SK-N-SH (cell line): ENCODE results near the gene GDPD2. TPM values are rescaled to one million over a fixed set of nuclear protein-coding genes. Genes with fewer than 3 reads are reported as not detected.
A peak's percentile ranks its signal among the peaks of the same experiment; 100 is the strongest.

Experiments
- CTCF ChIA-PET: fragments of 300-600, 350-600 bp; formaldehyde crosslinking; extraction: SDS; loops from one replicate; lab custom pipeline; 2021; lab: Yijun Ruan, JAX
- POLR2A ChIA-PET: fragments of 350-600 bp; sonication (Branson Sonifier 250); formaldehyde crosslinking; extraction: SDS; loops from one replicate; lab custom pipeline; 2020; ENCODE audit warnings: antibody characterized with exemption, inconsistent platforms; lab: Yijun Ruan, JAX
- DNase-seq: peaks from one replicate; pipeline ENCODE4 v3.0.0; 2012
- H2AFZ ChIP-seq: fragments of 200-600 bp; sonication (generic); 2 replicates; pipeline ENCODE4 v1.8.1; 2016; ENCODE audit warnings: antibody characterized with exemption, mild to moderate bottlenecking, low read depth
- H3F3A ChIP-seq: fragments of 200-600 bp; sonication (generic); replicated peaks from 2 replicates; pipeline ENCODE3; 2016; ENCODE audit warnings: antibody characterized with exemption, mild to moderate bottlenecking; ENCODE audit not compliant: insufficient read depth
- H3K27ac ChIP-seq, 2 experiments: fragments of 200-500 bp in 1 of 2; fragments of 200-600 bp in 1 of 2; sonication (Bioruptor generic) in 1 of 2; sonication (generic), shearing (Covaris generic) in 1 of 2; 2 replicates each; pipeline versions ENCODE4 v1.5.1 to v1.6.1; 2014 to 2016; ENCODE audit warnings: low read depth in 2 of 2, inconsistent platforms in 1 of 2, low read length in 1 of 2, mild to moderate bottlenecking in 1 of 2, mixed read lengths in 1 of 2
- H3K27me3 ChIP-seq: fragments of 200-600 bp; sonication (generic), shearing (Covaris generic); 2 replicates; pipeline ENCODE4 v1.6.1; 2016; ENCODE audit warnings: mixed run types; ENCODE audit not compliant: insufficient read depth
- H3K36me3 ChIP-seq, 2 experiments: fragments of 200-500 bp in 1 of 2; fragments of 200-600 bp in 1 of 2; sonication (Bioruptor generic) in 1 of 2; sonication (generic) in 1 of 2; replicated peaks in 1 of 2; 2 replicates each; pipeline versions ENCODE3 to v1.5.1; 2014 to 2016; ENCODE audit warnings: low read length in 1 of 2, mild to moderate bottlenecking in 1 of 2; ENCODE audit not compliant: insufficient read depth in 2 of 2, control insufficient read depth in 1 of 2
- H3K4me1 ChIP-seq, 2 experiments: fragments of 200-500 bp in 1 of 2; fragments of 200-600 bp in 1 of 2; sonication (Bioruptor generic) in 1 of 2; sonication (generic), shearing (Covaris generic) in 1 of 2; 2 replicates each; pipeline versions ENCODE4 v1.5.1 to v1.6.1; 2014 to 2016; ENCODE audit warnings: low read depth in 1 of 2, low read length in 1 of 2, mixed run types in 1 of 2; ENCODE audit not compliant: insufficient read depth in 2 of 2, control insufficient read depth in 1 of 2
- H3K4me2 ChIP-seq: fragments of 200-600 bp; sonication (generic), shearing (Covaris generic); 2 replicates; pipeline ENCODE4 v1.6.1; 2017; ENCODE audit warnings: mixed run types
- H3K4me3 ChIP-seq, 2 experiments: fragments of 200-500 bp in 1 of 2; fragments of 200-600 bp in 1 of 2; sonication (Bioruptor generic) in 1 of 2; sonication (generic), shearing (Covaris generic) in 1 of 2; 2 replicates each; pipeline versions ENCODE4 v1.5.1 to v1.8.1; 2014 to 2016; ENCODE audit warnings: low read depth in 2 of 2, inconsistent platforms in 1 of 2, low read length in 1 of 2, mild to moderate bottlenecking in 1 of 2, mixed read lengths in 1 of 2, moderate library complexity in 1 of 2
- H3K79me2 ChIP-seq: fragments of 200-600 bp; sonication (generic); 2 replicates; pipeline ENCODE4 v1.8.1; 2017; ENCODE audit warnings: mild to moderate bottlenecking; ENCODE audit not compliant: insufficient read depth
- H3K9ac ChIP-seq: fragments of 200-600 bp; sonication (generic); 2 replicates; pipeline ENCODE4 v1.6.1; 2017; ENCODE audit warnings: mixed run types
- H3K9me2 ChIP-seq: fragments of 200-600 bp; sonication (generic); 2 replicates; pipeline ENCODE4 v1.6.1; 2017; ENCODE audit warnings: mixed run types
- H3K9me3 ChIP-seq: fragments of 200-600 bp; sonication (generic); 2 replicates; pipeline ENCODE4 v1.6.1; 2017; ENCODE audit warnings: mixed run types, mild to moderate bottlenecking, moderate library complexity
- H4K20me1 ChIP-seq: fragments of 200-600 bp; sonication (generic); 2 replicates; pipeline ENCODE4 v1.6.1; 2017; ENCODE audit warnings: mild to moderate bottlenecking, mixed run types; ENCODE audit not compliant: insufficient read depth
- ELF1 ChIP-seq: IDR thresholded peaks from 2 replicates; pipeline ENCODE4 v1.4.0; 2012
- EZH2phosphoT487 ChIP-seq: fragments of 200-600 bp; sonication (generic); IDR thresholded peaks from 2 replicates; pipeline ENCODE4 v1.6.1; 2017; ENCODE audit warnings: low read depth, mixed run types, mild to moderate bottlenecking, antibody characterized with exemption, moderate library complexity, borderline replicate concordance
- FOXJ3 ChIP-seq: sonication (generic); formaldehyde crosslinking; IDR thresholded peaks from 2 replicates; pipeline ENCODE4 v1.5.1; 2020; ENCODE audit warnings: mild to moderate bottlenecking, missing genetic modification reagents
- FOXM1 ChIP-seq: IDR thresholded peaks from 2 replicates; pipeline ENCODE4 v1.4.0; 2012; ENCODE audit warnings: low read depth, mild to moderate bottlenecking
- GABPA ChIP-seq: IDR thresholded peaks from 2 replicates; pipeline ENCODE4 v1.4.0; 2012; ENCODE audit warnings: low read depth, mild to moderate bottlenecking
- GATA2 ChIP-seq: sonication (generic); formaldehyde crosslinking; IDR thresholded peaks from 2 replicates; pipeline ENCODE4 v1.5.0; 2020; ENCODE audit warnings: mild to moderate bottlenecking, missing genetic modification reagents
- IRF3 ChIP-seq: fragments of 150-350 bp; IDR thresholded peaks from 2 replicates; pipeline ENCODE4 v1.6.1; 2016; ENCODE audit warnings: mild to moderate bottlenecking, low read depth, low read length
- MEF2A ChIP-seq: IDR thresholded peaks from 2 replicates; pipeline ENCODE4 v1.4.0; 2012; ENCODE audit warnings: low read depth, borderline replicate concordance
- NFIC ChIP-seq: IDR thresholded peaks from 2 replicates; pipeline ENCODE4 v1.4.0; 2012; ENCODE audit warnings: borderline replicate concordance
- RAD21 ChIP-seq: IDR thresholded peaks from 2 replicates; pipeline ENCODE4 v1.6.1; 2012; ENCODE audit warnings: mild to moderate bottlenecking, low read length
- RCOR1 ChIP-seq: fragments of 150-350 bp; IDR thresholded peaks from 2 replicates; pipeline ENCODE4 v1.6.1; 2017; ENCODE audit warnings: antibody characterized with exemption, low read length
- RFX5 ChIP-seq: IDR thresholded peaks from 2 replicates; pipeline ENCODE4 v1.6.1; 2012; ENCODE audit warnings: mild to moderate bottlenecking, improper control_type of control experiment, low read length
- SIN3A ChIP-seq: IDR thresholded peaks from 2 replicates; pipeline ENCODE4 v1.6.1; 2012; ENCODE audit warnings: low read depth, mild to moderate bottlenecking, low read length, moderate library complexity, borderline replicate concordance
- SMC3 ChIP-seq: IDR thresholded peaks from 2 replicates; pipeline ENCODE4 v1.6.1; 2012; ENCODE audit warnings: low read depth, low read length, improper control_type of control experiment
- TCF12 ChIP-seq: IDR thresholded peaks from 2 replicates; pipeline ENCODE4 v1.4.0; 2012
- YY1 ChIP-seq: IDR thresholded peaks from 2 replicates; pipeline ENCODE4 v1.4.0; 2012; ENCODE audit warnings: low read depth, mild to moderate bottlenecking
- WGBS: methylation state at CpG from one replicate; pipeline ENCODE4 v1.1.6; 2017; ENCODE audit warnings: low lambda C conversion rate; 5-methylcytosine and 5-hydroxymethylcytosine counted together
- polyA plus RNA-seq, 3 experiments: library from polyadenylated mRNA; depleted of rRNA; stranded (reverse); fragments of >200 nt; gene quantifications; 2 replicates each; pipeline ENCODE4 v1.2.3, GENCODE V29; 2012
- TF ChIP-seq, protein P1 (sequence below): fragments of 150-350 bp; IDR thresholded peaks from 2 replicates; pipeline ENCODE4 v1.6.1; 2017; ENCODE audit warnings: antibody characterized with exemption, low read length, low read depth, borderline replicate concordance
- TF ChIP-seq, protein P2 (sequence below): fragments of 200-600 bp; sonication (generic); IDR thresholded peaks from 2 replicates; pipeline ENCODE4 v1.6.1; 2017; ENCODE audit warnings: antibody characterized with exemption, mild to moderate bottlenecking, moderate library complexity
- TF ChIP-seq, protein P3 (sequence below): IDR thresholded peaks from 2 replicates; pipeline ENCODE4 v1.4.0; 2012; ENCODE audit warnings: low read depth, borderline replicate concordance

Gene GDPD2
- polyA plus RNA-seq, 1 of the 3 experiments (the other 2 are of a cell fraction) = 0.08 TPM

DNA sequence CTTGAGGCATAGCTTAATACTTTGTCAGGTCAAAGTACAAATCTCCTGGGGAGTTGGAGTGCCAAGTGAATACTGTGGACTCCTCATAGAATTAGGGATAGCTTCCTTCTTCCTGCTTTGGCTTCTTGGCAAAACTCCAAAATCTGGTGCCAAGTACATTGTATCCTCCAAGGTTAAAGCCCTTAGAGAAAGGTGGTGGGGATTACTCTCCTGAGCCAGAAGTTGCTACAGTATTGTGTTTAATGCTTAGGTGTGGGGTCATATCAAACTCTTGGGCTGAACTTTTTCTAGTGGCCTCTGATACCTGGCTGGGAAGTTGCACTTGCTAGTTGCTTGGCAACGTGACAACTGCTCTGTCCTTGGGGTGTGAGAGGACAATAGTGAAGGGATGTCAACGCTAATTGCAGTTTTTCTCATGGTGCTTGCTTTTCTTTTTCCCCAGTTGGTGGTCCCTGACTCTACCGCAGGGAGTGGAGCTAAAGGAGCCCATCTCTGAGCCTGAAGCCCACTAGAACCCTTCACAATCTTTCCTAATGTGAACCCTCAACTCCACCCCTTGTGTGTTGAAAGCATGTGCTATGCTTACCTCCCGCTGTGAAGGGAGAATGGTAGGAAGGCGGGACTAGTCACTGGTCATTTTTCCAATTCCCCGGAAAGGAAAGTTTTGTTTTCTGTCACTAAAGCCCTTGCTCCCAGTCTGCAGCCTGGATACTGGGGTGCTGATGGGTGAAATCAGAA is 57.0 kb downstream of the GDPD2 start:
- no peak for DNase-seq
- Histone ChIP-seq H3K79me2 (no peaks in the 10 kb centered on the region), H3K4me2 (peak overlapping the region; percentile 65; the same call in 1 of the 2 replicates), H2AFZ (no peak overlapping the region), H3K27me3 (no peaks in the 10 kb centered on the region), H4K20me1 (no peaks in the 10 kb centered on the region), H3K9me2 (no peaks in the 10 kb centered on the region), H3K4me3 (peak overlapping the region in 1 of 2 experiments; percentile 3; a peak in 1 of 4 replicates), H3K27ac (peak overlapping the region in 1 of 2 experiments; percentile 90; a peak in 2 of 4 replicates), H3K9me3 (no peaks in the 10 kb centered on the region)
- TF ChIP-seq, protein P1, sequence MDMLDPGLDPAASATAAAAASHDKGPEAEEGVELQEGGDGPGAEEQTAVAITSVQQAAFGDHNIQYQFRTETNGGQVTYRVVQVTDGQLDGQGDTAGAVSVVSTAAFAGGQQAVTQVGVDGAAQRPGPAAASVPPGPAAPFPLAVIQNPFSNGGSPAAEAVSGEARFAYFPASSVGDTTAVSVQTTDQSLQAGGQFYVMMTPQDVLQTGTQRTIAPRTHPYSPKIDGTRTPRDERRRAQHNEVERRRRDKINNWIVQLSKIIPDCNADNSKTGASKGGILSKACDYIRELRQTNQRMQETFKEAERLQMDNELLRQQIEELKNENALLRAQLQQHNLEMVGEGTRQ = no peak
- peak; percentile 44 for TF ChIP-seq NFIC
- TF ChIP-seq, all 33 proteins: peak for 1
- Histone ChIP-seq H3F3A (peaks cover 10% of the 10 kb centered on the region), H3K9ac (peak overlapping the region; percentile 26; the same call in 1 of the 2 replicates), H3K36me3 (peaks cover 0 to 3% of the 10 kb centered on the region in 2 experiments), H3K4me1 (peaks cover 0 to 20% of the 10 kb centered on the region in 2 experiments; a peak in 3 of 4 replicates)
- POLR2A ChIA-PET = no interaction called here
- WGBS = 55% methylated on average over 6 of the region's 6 CpGs
- CTCF ChIA-PET = no interaction called here

GRCh38 chrX:70480660-70481018 is 57.5 kb downstream of the GDPD2 start:
- Histone ChIP-seq H3K36me3 (peaks cover 0 to 3% of the 10 kb centered on the region in 2 experiments), H3K79me2 (no peaks in the 10 kb centered on the region), H4K20me1 (no peaks in the 10 kb centered on the region), H3K9me2 (no peaks in the 10 kb centered on the region), H3K9ac (no peak overlapping the region), H3K4me2 (peak overlapping the region; percentile 65; the same call in 1 of the 2 replicates), H3K27me3 (no peaks in the 10 kb centered on the region), H3K27ac (peak overlapping the region in 1 of 2 experiments; percentile 90; a peak in 2 of 4 replicates), H3F3A (peaks cover 10% of the 10 kb centered on the region), H2AFZ (no peak overlapping the region), H3K4me1 (peaks cover 0 to 20% of the 10 kb centered on the region in 2 experiments; a peak in 3 of 4 replicates), H3K4me3 (no peak overlapping the region; a peak in 1 of 4 replicates), H3K9me3 (no peaks in the 10 kb centered on the region)
- ChIA-PET CTCF (interaction anchor here (1.5 kb wide), 1 partner anchor 185 kb away, joined by 3 read pairs; no protein-coding TSS in a partner anchor), POLR2A (no interaction called here)
- 74% methylated on average over 9 of the region's 9 CpGs for WGBS
- no peak for DNase-seq
- TF ChIP-seq, protein P2, sequence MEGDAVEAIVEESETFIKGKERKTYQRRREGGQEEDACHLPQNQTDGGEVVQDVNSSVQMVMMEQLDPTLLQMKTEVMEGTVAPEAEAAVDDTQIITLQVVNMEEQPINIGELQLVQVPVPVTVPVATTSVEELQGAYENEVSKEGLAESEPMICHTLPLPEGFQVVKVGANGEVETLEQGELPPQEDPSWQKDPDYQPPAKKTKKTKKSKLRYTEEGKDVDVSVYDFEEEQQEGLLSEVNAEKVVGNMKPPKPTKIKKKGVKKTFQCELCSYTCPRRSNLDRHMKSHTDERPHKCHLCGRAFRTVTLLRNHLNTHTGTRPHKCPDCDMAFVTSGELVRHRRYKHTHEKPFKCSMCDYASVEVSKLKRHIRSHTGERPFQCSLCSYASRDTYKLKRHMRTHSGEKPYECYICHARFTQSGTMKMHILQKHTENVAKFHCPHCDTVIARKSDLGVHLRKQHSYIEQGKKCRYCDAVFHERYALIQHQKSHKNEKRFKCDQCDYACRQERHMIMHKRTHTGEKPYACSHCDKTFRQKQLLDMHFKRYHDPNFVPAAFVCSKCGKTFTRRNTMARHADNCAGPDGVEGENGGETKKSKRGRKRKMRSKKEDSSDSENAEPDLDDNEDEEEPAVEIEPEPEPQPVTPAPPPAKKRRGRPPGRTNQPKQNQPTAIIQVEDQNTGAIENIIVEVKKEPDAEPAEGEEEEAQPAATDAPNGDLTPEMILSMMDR = no peak
- TF ChIP-seq RCOR1 = no peak
- no peak for TF ChIP-seq RFX5
- TF ChIP-seq EZH2phosphoT487 = no peak
- TF ChIP-seq GATA2 (CRISPR knock-in tag) = no peak
- TF ChIP-seq ELF1 = no peak
- no peak for TF ChIP-seq IRF3
- TF ChIP-seq FOXM1 = no peak
- no peak for TF ChIP-seq SIN3A
- no peak for TF ChIP-seq SMC3
- TF ChIP-seq YY1 = no peak
- TF ChIP-seq, protein P3, sequence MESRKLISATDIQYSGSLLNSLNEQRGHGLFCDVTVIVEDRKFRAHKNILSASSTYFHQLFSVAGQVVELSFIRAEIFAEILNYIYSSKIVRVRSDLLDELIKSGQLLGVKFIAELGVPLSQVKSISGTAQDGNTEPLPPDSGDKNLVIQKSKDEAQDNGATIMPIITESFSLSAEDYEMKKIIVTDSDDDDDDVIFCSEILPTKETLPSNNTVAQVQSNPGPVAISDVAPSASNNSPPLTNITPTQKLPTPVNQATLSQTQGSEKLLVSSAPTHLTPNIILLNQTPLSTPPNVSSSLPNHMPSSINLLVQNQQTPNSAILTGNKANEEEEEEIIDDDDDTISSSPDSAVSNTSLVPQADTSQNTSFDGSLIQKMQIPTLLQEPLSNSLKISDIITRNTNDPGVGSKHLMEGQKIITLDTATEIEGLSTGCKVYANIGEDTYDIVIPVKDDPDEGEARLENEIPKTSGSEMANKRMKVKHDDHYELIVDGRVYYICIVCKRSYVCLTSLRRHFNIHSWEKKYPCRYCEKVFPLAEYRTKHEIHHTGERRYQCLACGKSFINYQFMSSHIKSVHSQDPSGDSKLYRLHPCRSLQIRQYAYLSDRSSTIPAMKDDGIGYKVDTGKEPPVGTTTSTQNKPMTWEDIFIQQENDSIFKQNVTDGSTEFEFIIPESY = no peak
- TF ChIP-seq MEF2A = no peak
- no peak for TF ChIP-seq NFIC
- no peak for TF ChIP-seq GABPA
- no peak for TF ChIP-seq TCF12
- no peak for TF ChIP-seq FOXJ3 (CRISPR knock-in tag)
- no peak for TF ChIP-seq RAD21
